ENCODE measurements around the gene PHF20.

PHF20 gene

DNA sequence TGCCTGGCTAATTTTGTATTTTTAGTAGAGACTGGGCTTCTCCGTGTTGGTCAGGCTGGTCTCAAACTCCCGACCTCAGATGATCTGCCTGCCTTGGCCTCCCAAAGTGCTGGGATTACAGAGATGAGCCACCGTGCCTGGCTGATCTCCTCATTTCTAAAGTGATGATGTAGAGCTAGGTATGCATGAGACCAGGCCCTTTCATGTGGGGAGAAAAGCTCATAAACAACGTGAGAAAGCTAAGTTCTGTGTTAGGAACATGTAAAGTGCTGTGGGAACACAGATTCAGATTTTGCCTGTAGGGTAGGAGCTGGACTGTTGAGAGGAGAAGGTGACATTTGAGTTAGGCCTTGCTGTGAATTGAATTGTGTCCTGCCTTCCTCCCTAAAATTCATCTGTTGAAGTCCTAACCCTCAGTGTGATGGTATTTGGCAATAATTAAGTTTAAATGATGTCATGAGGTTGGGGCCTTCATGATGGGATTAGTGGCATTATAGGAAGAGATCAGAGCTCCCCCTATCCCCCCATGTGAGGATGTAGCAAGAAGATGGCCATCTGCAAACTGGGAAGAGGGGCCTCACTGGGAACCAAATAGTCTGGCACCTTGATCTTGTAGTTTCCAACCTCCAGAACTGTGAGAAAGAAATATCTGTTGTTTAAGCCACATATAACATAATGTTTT is 133.3 kb downstream of the PHF20 start:
- TF ChIP-seq CTCF (IDR thresholded peaks at IDR 0.05; ENCODE audit: borderline replicate concordance, control extremely low read depth, extremely low read depth, insufficient read depth, missing control alignments) = no peak
- in situ Hi-C loops (cut with MboI; ENCODE audit: low sequenced_read_pairs, unreplicated experiment) = no loop called here
- no peak for DNase-seq (ENCODE audit: low spot score)

DNA sequence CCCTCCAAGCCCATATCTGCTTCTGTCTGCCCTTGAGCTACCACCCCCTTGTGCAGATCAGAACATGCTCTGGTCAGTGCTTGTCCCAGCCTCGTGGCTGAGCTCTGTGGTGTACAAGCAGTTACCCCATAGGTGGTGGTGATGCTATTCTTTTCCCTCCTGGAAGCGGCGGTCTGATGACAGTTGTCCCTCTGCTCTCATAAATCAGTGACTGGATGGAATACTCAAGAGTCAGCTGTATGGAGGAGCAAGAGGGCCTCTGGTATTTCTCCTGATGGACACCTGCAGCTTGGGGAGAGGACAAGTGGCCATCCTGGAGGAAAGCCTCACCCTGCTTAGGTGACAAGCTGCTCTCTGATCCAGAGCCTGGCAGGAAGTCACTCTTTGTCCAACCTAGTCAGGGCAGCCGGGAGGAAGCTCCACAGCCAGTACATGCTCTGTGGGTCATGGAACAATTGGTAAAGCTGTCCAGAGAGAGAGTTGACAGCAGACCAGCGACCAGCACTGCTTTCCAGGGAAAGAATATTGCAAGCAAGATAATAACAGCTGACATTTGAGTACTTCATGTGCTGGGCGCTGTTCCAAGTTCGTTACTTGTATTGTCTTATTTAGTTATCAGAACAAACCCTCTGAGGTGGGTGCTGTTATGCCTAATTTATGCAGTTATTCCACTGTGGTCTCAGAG is 135.3 kb downstream of the PHF20 start:
- in situ Hi-C loops (cut with MboI; ENCODE audit: low sequenced_read_pairs, unreplicated experiment) = no loop called here
- no peak for DNase-seq (ENCODE audit: low spot score)

GRCh38 chr20:35908007-35908406 is 136.2 kb downstream of the PHF20 start:
- no peak for TF ChIP-seq CTCF (IDR thresholded peaks at IDR 0.05; ENCODE audit: borderline replicate concordance, control extremely low read depth, extremely low read depth, insufficient read depth, missing control alignments)

More for the DNA sequence above, 135.3 kb downstream of the PHF20 start:
- TF ChIP-seq CTCF (IDR thresholded peaks at IDR 0.05; ENCODE audit: borderline replicate concordance, control extremely low read depth, extremely low read depth, insufficient read depth, missing control alignments) = no peak

GRCh38 chr20:35909176-35909575 is 137.4 kb downstream of the PHF20 start:
- no peak for TF ChIP-seq CTCF (IDR thresholded peaks at IDR 0.05; ENCODE audit: borderline replicate concordance, control extremely low read depth, extremely low read depth, insufficient read depth, missing control alignments)
- peak; percentile 23 for DNase-seq (ENCODE audit: low spot score)
- in situ Hi-C loops (cut with MboI; ENCODE audit: low sequenced_read_pairs, unreplicated experiment) = no loop called here

More at GRCh38 chr20:35908007-35908406, 136.2 kb downstream of the PHF20 start:
- no peak for DNase-seq (ENCODE audit: low spot score)
- in situ Hi-C loops (cut with MboI; ENCODE audit: low sequenced_read_pairs, unreplicated experiment) = no loop called here

GRCh38 chr20:35909796-35910195 is 138.0 kb downstream of the PHF20 start:
- DNase-seq (ENCODE audit: low spot score) = no peak
- TF ChIP-seq CTCF (IDR thresholded peaks at IDR 0.05; ENCODE audit: borderline replicate concordance, control extremely low read depth, extremely low read depth, insufficient read depth, missing control alignments) = no peak
- in situ Hi-C loops (cut with MboI; ENCODE audit: low sequenced_read_pairs, unreplicated experiment) = no loop called here

GRCh38 chr20:35910254-35910653 is 138.4 kb downstream of the PHF20 start:
- TF ChIP-seq CTCF (IDR thresholded peaks at IDR 0.05; ENCODE audit: borderline replicate concordance, control extremely low read depth, extremely low read depth, insufficient read depth, missing control alignments) = no peak
- in situ Hi-C loops (cut with MboI; ENCODE audit: low sequenced_read_pairs, unreplicated experiment) = no loop called here
- no peak for DNase-seq (ENCODE audit: low spot score)

Measured in GM13976 (cell line).